CD4-positive, alpha-beta memory T cell (primary cell): ENCODE results near the gene CNDP2. TPM values are rescaled to one million over a fixed set of nuclear protein-coding genes. Genes with fewer than 3 reads are reported as not detected.
"Not testable (repeated sequence)": the region's sequence is repeated elsewhere in the genome, so short reads cannot be mapped to it uniquely, and the experiment has no call there.

Experiments used
- CTCF ChIA-PET: fragments of 350-600 bp; sonication (Branson Sonifier 250); formaldehyde crosslinking; loops from one replicate; lab custom pipeline; 2021; ENCODE audit warnings: inconsistent platforms; ENCODE audit not compliant: partially characterized antibody; lab: Charles Lee
- POLR2A ChIA-PET: fragments of 350-600 bp; sonication (Branson Sonifier 250); formaldehyde crosslinking; loops from one replicate; lab custom pipeline; 2021; ENCODE audit not compliant: partially characterized antibody; lab: Charles Lee
- DNase-seq, 5 donors: peaks; one replicate each; pipeline versions ENCODE4 v3.0.0 to v3.0.0-alpha.2; 2020 to 2022; ENCODE audit warnings: mixed read lengths in 1 of 5
- H3K27ac ChIP-seq: one replicate; pipeline ENCODE4 v1.7.0; 2013; ENCODE audit warnings: low read depth, low read length
- H3K27me3 ChIP-seq: 2 replicates; pipeline ENCODE4 v1.7.0; 2013; ENCODE audit warnings: mild to moderate bottlenecking, low read length, moderate library complexity; ENCODE audit not compliant: insufficient read depth
- H3K36me3 ChIP-seq: 2 replicates; pipeline ENCODE4 v1.7.0; 2013; ENCODE audit warnings: mild to moderate bottlenecking, low read length, moderate library complexity; ENCODE audit not compliant: insufficient read depth
- H3K4me1 ChIP-seq: 2 replicates; pipeline ENCODE4 v1.7.0; 2013; ENCODE audit warnings: mild to moderate bottlenecking, low read length, moderate library complexity; ENCODE audit not compliant: insufficient read depth
- H3K4me3 ChIP-seq, 2 donors: one replicate each; pipeline ENCODE4 v1.7.0; 2013; ENCODE audit warnings: low read length in 2 of 2, mild to moderate bottlenecking in 1 of 2
- H3K9me3 ChIP-seq, 2 donors: one replicate each; pipeline ENCODE4 v1.7.0; 2013; ENCODE audit warnings: low read length in 2 of 2, control low read depth in 1 of 2; ENCODE audit not compliant: control insufficient read depth in 1 of 2
- H3K27ac Mint-ChIP-seq, 7 donors: one replicate each; pipeline ENCODE4 v1.8.0; 2020 to 2021; ENCODE audit warnings: mixed read lengths in 7 of 7, mild to moderate bottlenecking in 6 of 7, inconsistent platforms in 3 of 7, moderate library complexity in 3 of 7
- H3K27me3 Mint-ChIP-seq, 2 donors: one replicate each; pipeline ENCODE4 v1.8.0; 2020 to 2021; ENCODE audit warnings: mixed read lengths in 2 of 2
- H3K36me3 Mint-ChIP-seq, 2 donors: one replicate each; pipeline ENCODE4 v1.8.0; 2020 to 2021; ENCODE audit warnings: mixed read lengths in 2 of 2, inconsistent platforms in 1 of 2, mild to moderate bottlenecking in 1 of 2
- H3K4me1 Mint-ChIP-seq, 4 donors: one replicate each; pipeline ENCODE4 v1.8.0; 2020 to 2021; ENCODE audit warnings: mixed read lengths in 4 of 4, mild to moderate bottlenecking in 1 of 4
- H3K4me3 Mint-ChIP-seq, 8 donors: one replicate each; pipeline ENCODE4 v1.8.0; 2020 to 2021; ENCODE audit warnings: mixed read lengths in 8 of 8, mild to moderate bottlenecking in 7 of 8, moderate library complexity in 6 of 8, inconsistent platforms in 3 of 8
- H3K9me3 Mint-ChIP-seq, 8 donors: one replicate each; pipeline ENCODE4 v1.8.0; 2020 to 2021; ENCODE audit warnings: mixed read lengths in 8 of 8, mild to moderate bottlenecking in 5 of 8, inconsistent platforms in 3 of 8, moderate library complexity in 1 of 8
- intact Hi-C: fragments of 100-400 bp; cut with micrococcal nuclease; formaldehyde crosslinking; loops from one replicate; pipeline ENCODE4 v1.15.1; 2023
- polyA plus RNA-seq, 2 donors: library from polyadenylated mRNA; unstranded; fragments of 300-500 nt; fragmentation: Illumina TruSeq; gene quantifications; one replicate each; pipeline ENCODE4 v1.2.3, GENCODE V29; 2021
- total RNA-seq, 2 experiments: library from RNA; stranded (reverse); gene quantifications; one replicate each; pipeline ENCODE4 v1.2.3, GENCODE V29; 2021

CNDP2 gene
- total and polyA plus RNA-seq, 4 experiments from 2014 or later = 123 to 153 (median 141) TPM

- H3K9me3 Mint-ChIP-seq = no peaks in the 10 kb centered on the region
- Histone ChIP-seq H3K27me3 (no peaks in the 10 kb centered on the region), H3K4me1 (no peaks in the 10 kb centered on the region), H3K27ac (no peak overlapping the region), H3K4me3 (no peak overlapping the region), H3K9me3 (no peaks in the 10 kb centered on the region), H3K36me3 (no peaks in the 10 kb centered on the region)
- no peaks in the 10 kb centered on the region for H3K4me1 Mint-ChIP-seq
- H3K4me3 Mint-ChIP-seq = no peak overlapping the region
- no peak for DNase-seq
- ChIA-PET CTCF (no interaction called here), POLR2A (no interaction called here)
- H3K27ac Mint-ChIP-seq = peak overlapping the region in 1 of 7 donors; percentile 1
- peaks cover 13 to 16% of the 10 kb centered on the region in 2 donors for H3K27me3 Mint-ChIP-seq
- peaks cover 0 to 1% of the 10 kb centered on the region in 2 donors for H3K36me3 Mint-ChIP-seq
- intact Hi-C loops = no loop called here
These were observed 60.0 kb downstream of the CNDP2 start for GRCh38 chr18:74556126-74556525.

- Mint-ChIP-seq H3K36me3 (no peaks in the 10 kb centered on the region), H3K4me3 (no peak overlapping the region), H3K27ac (no peak overlapping the region), H3K4me1 (no peaks in the 10 kb centered on the region), H3K27me3 (peaks cover 11 to 12% of the 10 kb centered on the region in 2 donors), H3K9me3 (no peaks in the 10 kb centered on the region)
- H3K27ac ChIP-seq = no peak overlapping the region
- POLR2A ChIA-PET = no interaction called here
- no peaks in the 10 kb centered on the region for H3K27me3 ChIP-seq
- H3K9me3 ChIP-seq = no peaks in the 10 kb centered on the region
- CTCF ChIA-PET = no interaction called here
- no peak overlapping the region for H3K4me3 ChIP-seq
- intact Hi-C loops = no loop called here
- H3K36me3 ChIP-seq = no peaks in the 10 kb centered on the region
- H3K4me1 ChIP-seq = no peaks in the 10 kb centered on the region
- no peak for DNase-seq
These were observed 61.9 kb downstream of the CNDP2 start for GRCh38 chr18:74558096-74558495.

GRCh38 chr18:74562131-74562730 lies 66.1 kb downstream of the CNDP2 start:
- intact Hi-C loops = no loop called here
- no peak for DNase-seq
- Histone ChIP-seq H3K4me1 (no peaks in the 10 kb centered on the region), H3K36me3 (no peaks in the 10 kb centered on the region), H3K27me3 (no peaks in the 10 kb centered on the region), H3K4me3 (no peak overlapping the region), H3K27ac (no peak overlapping the region), H3K9me3 (no peaks in the 10 kb centered on the region)
- CTCF ChIA-PET = interaction anchor here (3.1 kb wide), 1 partner anchor 10 kb away, joined by 13 read pairs; no protein-coding TSS in a partner anchor
- Mint-ChIP-seq H3K36me3 (no peaks in the 10 kb centered on the region), H3K4me1 (no peaks in the 10 kb centered on the region), H3K9me3 (peaks cover 0 to 18% (median 6%) of the 10 kb centered on the region in 8 donors), H3K27me3 (peaks cover 5 to 13% of the 10 kb centered on the region in 2 donors), H3K27ac (peak overlapping the region in 1 of 7 donors; percentile 36), H3K4me3 (no peak overlapping the region)
- POLR2A ChIA-PET = no interaction called here

- Histone ChIP-seq H3K27ac (no peak overlapping the region), H3K4me1 (no peaks in the 10 kb centered on the region), H3K36me3 (no peaks in the 10 kb centered on the region), H3K27me3 (no peaks in the 10 kb centered on the region), H3K9me3 (no peaks in the 10 kb centered on the region), H3K4me3 (no peak overlapping the region)
- peaks cover 0 to 18% (median 6%) of the 10 kb centered on the region in 8 donors for H3K9me3 Mint-ChIP-seq
- ChIA-PET CTCF (interaction anchor here (3.1 kb wide), 1 partner anchor 11 kb away, joined by 13 read pairs; no protein-coding TSS in a partner anchor), POLR2A (no interaction called here)
- DNase-seq = no peak
- no peaks in the 10 kb centered on the region for H3K36me3 Mint-ChIP-seq
- H3K4me3 Mint-ChIP-seq = no peak overlapping the region
- no peaks in the 10 kb centered on the region for H3K4me1 Mint-ChIP-seq
- H3K27ac Mint-ChIP-seq = no peak overlapping the region
- peaks cover 5 to 10% of the 10 kb centered on the region in 2 donors for H3K27me3 Mint-ChIP-seq
- intact Hi-C loops = no loop called here
These were observed 66.6 kb downstream of the CNDP2 start for GRCh38 chr18:74562775-74563174.

- H3K4me1 ChIP-seq = no peaks in the 10 kb centered on the region
- no peak overlapping the region for H3K27ac Mint-ChIP-seq
- H3K4me1 Mint-ChIP-seq = no peaks in the 10 kb centered on the region
These were observed 67.8 kb downstream of the CNDP2 start for GRCh38 chr18:74563999-74564398.

GRCh38 chr18:74565164-74565563 lies 69.0 kb downstream of the CNDP2 start:
- POLR2A ChIA-PET, H3K27me3 ChIP-seq, H3K4me3 Mint-ChIP-seq: not testable (repeated sequence)

More at GRCh38 chr18:74563999-74564398, 67.8 kb downstream of the CNDP2 start:
- peaks cover 16 to 19% of the 10 kb centered on the region in 2 donors for H3K27me3 Mint-ChIP-seq
- no peak overlapping the region for H3K4me3 ChIP-seq
- no peaks in the 10 kb centered on the region for H3K36me3 ChIP-seq
- ChIA-PET CTCF (interaction anchor here (2.3 kb wide), 1 partner anchor 12 kb away, joined by 8 read pairs; no protein-coding TSS in a partner anchor), POLR2A (no interaction called here)
- no peaks in the 10 kb centered on the region for H3K27me3 ChIP-seq
- no peak overlapping the region for H3K4me3 Mint-ChIP-seq
- no peaks in the 10 kb centered on the region for H3K36me3 Mint-ChIP-seq
- intact Hi-C loops = no loop called here
- peaks cover 0 to 18% (median 6%) of the 10 kb centered on the region in 8 donors for H3K9me3 Mint-ChIP-seq
- H3K9me3 ChIP-seq = no peaks in the 10 kb centered on the region
- H3K27ac ChIP-seq = no peak overlapping the region
- no peak for DNase-seq

GRCh38 chr18:74565993-74566392 lies 69.8 kb downstream of the CNDP2 start:
- H3K27ac ChIP-seq, H3K36me3 ChIP-seq, H3K4me3 ChIP-seq, DNase-seq, H3K36me3 Mint-ChIP-seq, H3K27ac Mint-ChIP-seq, H3K4me3 Mint-ChIP-seq, H3K9me3 ChIP-seq, H3K27me3 ChIP-seq, H3K4me1 ChIP-seq, intact Hi-C loops, H3K4me1 Mint-ChIP-seq, POLR2A ChIA-PET: not testable (repeated sequence)
- CTCF ChIA-PET = interaction anchor here (2.3 kb wide), 1 partner anchor 14 kb away, joined by 8 read pairs; no protein-coding TSS in a partner anchor
- peaks cover 0 to 18% (median 6%) of the 10 kb centered on the region in 8 donors for H3K9me3 Mint-ChIP-seq
- peaks cover 18 to 22% of the 10 kb centered on the region in 2 donors for H3K27me3 Mint-ChIP-seq

More at GRCh38 chr18:74565164-74565563, 69.0 kb downstream of the CNDP2 start:
- CTCF ChIA-PET = interaction anchor here (2.3 kb wide), 1 partner anchor 13 kb away, joined by 8 read pairs; no protein-coding TSS in a partner anchor
- H3K4me3 ChIP-seq, DNase-seq, intact Hi-C loops, H3K27ac ChIP-seq, H3K4me1 ChIP-seq, H3K27ac Mint-ChIP-seq, H3K9me3 ChIP-seq, H3K36me3 Mint-ChIP-seq, H3K4me1 Mint-ChIP-seq, H3K36me3 ChIP-seq: not testable (repeated sequence)
- H3K9me3 Mint-ChIP-seq = peaks cover 0 to 18% (median 6%) of the 10 kb centered on the region in 8 donors
- H3K27me3 Mint-ChIP-seq = peaks cover 18 to 21% of the 10 kb centered on the region in 2 donors
